Endothelial cell of umbilical vein (primary cell): ENCODE data around the gene ABCB9. TPM values are rescaled to one million over a fixed set of nuclear protein-coding genes. Genes with fewer than 3 reads are reported as not detected.

Experiments
- BruUV-seq: library from RNA; stranded (reverse); fragments of 400-500 nt; replicated peaks from 2 replicates; lab custom pipeline; 2021; lab: Mats Ljungman, UMichigan
- CTCF ChIA-PET: fragments of 300-600, 350-600 bp; sonication (Branson Sonifier 250); formaldehyde crosslinking; loops from one replicate; lab custom pipeline; 2021; ENCODE audit warnings: antibody characterized with exemption, inconsistent platforms; lab: Charles Lee
- POLR2A ChIA-PET: fragments of 300-600, 350-600 bp; sonication (Branson Sonifier 250); formaldehyde crosslinking; loops from one replicate; lab custom pipeline; 2021; ENCODE audit warnings: antibody characterized with exemption, inconsistent platforms; lab: Charles Lee
- DNase-seq: peaks from one replicate; pipeline ENCODE4 v3.0.0-alpha.2; 2011; ENCODE audit warnings: low read depth, low spot score
- FAIRE-seq: peaks from 2 replicates; lab custom pipeline; 2011; peaks lifted over from hg19 to GRCh38; lab: Jason Lieb, UNC
- H2AFZ ChIP-seq: 2 replicates; pipeline ENCODE4 v1.6.0; 2012; ENCODE audit warnings: low read depth, low read length, control low read depth, inconsistent platforms
- H3K27ac ChIP-seq: 2 replicates; pipeline ENCODE4 v1.5.1; 2011; ENCODE audit warnings: low read depth, mild to moderate bottlenecking, control low read depth, low read length, moderate library complexity; ENCODE audit not compliant: insufficient read depth
- H3K27me3 ChIP-seq, 2 experiments: 2 replicates each; pipeline versions ENCODE4 v1.6.0 to v1.6.1; 2011; ENCODE audit warnings: low read length in 2 of 2, mixed read lengths in 1 of 2; ENCODE audit not compliant: control insufficient read depth in 2 of 2, insufficient read depth in 2 of 2
- H3K36me3 ChIP-seq, 2 experiments: 2 replicates in 1 of 2; 3 replicates in 1 of 2; pipeline ENCODE4 v1.5.1; 2011; ENCODE audit warnings: low read length in 2 of 2, mild to moderate bottlenecking in 1 of 2, moderate library complexity in 1 of 2; ENCODE audit not compliant: control insufficient read depth in 2 of 2, insufficient read depth in 2 of 2; ENCODE audit errors: extremely low read depth in 1 of 2
- H3K4me1 ChIP-seq: 3 replicates; pipeline ENCODE4 v1.5.1; 2011; ENCODE audit warnings: mild to moderate bottlenecking, low read length; ENCODE audit not compliant: control insufficient read depth, insufficient read depth; ENCODE audit errors: extremely low read depth
- H3K4me2 ChIP-seq: 2 replicates; pipeline ENCODE4 v1.6.1; 2011; ENCODE audit warnings: low read length, control low read depth, mixed read lengths; ENCODE audit not compliant: insufficient read depth
- H3K4me3 ChIP-seq, 3 experiments: fragments of 200-600 bp in 1 of 3; sonication (generic), shearing (Covaris generic) in 1 of 3; replicated peaks in 1 of 3; 2 replicates each; pipeline ENCODE4 v1.5.1; 2011 to 2016; ENCODE audit warnings: control low read depth in 3 of 3, low read length in 3 of 3, mild to moderate bottlenecking in 2 of 3, inconsistent platforms in 1 of 3, low read depth in 1 of 3, moderate library complexity in 1 of 3; ENCODE audit not compliant: insufficient read depth in 1 of 3
- H3K79me2 ChIP-seq: 2 replicates; pipeline ENCODE4 v1.6.0; 2012; ENCODE audit warnings: low read length, inconsistent platforms; ENCODE audit not compliant: control insufficient read depth, insufficient read depth
- H3K9ac ChIP-seq: replicated peaks from 2 replicates; pipeline ENCODE3; 2011; ENCODE audit warnings: low read length, control low read depth; ENCODE audit not compliant: insufficient read depth; ENCODE audit errors: extremely low read depth
- H3K9me1 ChIP-seq: replicated peaks from 3 replicates; pipeline ENCODE4 v1.6.0; 2011; ENCODE audit warnings: mild to moderate bottlenecking, low read length; ENCODE audit not compliant: control insufficient read depth, insufficient read depth; ENCODE audit errors: extremely low read depth
- H3K9me3 ChIP-seq: replicated peaks from 2 replicates; pipeline ENCODE4 v1.5.1; 2012; ENCODE audit warnings: low read length, inconsistent platforms; ENCODE audit not compliant: control insufficient read depth, insufficient read depth
- H4K20me1 ChIP-seq: replicated peaks from 2 replicates; pipeline ENCODE3; 2011; ENCODE audit warnings: mild to moderate bottlenecking, low read length; ENCODE audit not compliant: control insufficient read depth, insufficient read depth; ENCODE audit errors: extremely low read depth
- CTCF ChIP-seq, 2 donors: IDR thresholded peaks; 1 replicate in 1 of 2; 2 replicates in 1 of 2; pipeline ENCODE4 v1.5.1; 2011; ENCODE audit warnings: low read length in 2 of 2, mild to moderate bottlenecking in 2 of 2, moderate library complexity in 2 of 2, control low read depth in 1 of 2, inconsistent platforms in 1 of 2, low read depth in 1 of 2; ENCODE audit not compliant: insufficient read depth in 1 of 2; ENCODE audit errors: extremely low read depth in 1 of 2
- EZH2 ChIP-seq: IDR thresholded peaks from 2 replicates; pipeline ENCODE4 v1.6.1; 2012; ENCODE audit warnings: borderline replicate concordance, low read depth, mild to moderate bottlenecking, moderate library complexity, low read length, inconsistent platforms; ENCODE audit not compliant: severe bottlenecking
- FOS ChIP-seq: IDR thresholded peaks from 2 replicates; pipeline ENCODE4 v1.6.1; 2011; ENCODE audit warnings: mild to moderate bottlenecking, low read length, moderate library complexity, borderline replicate concordance; ENCODE audit not compliant: insufficient read depth
- GATA2 ChIP-seq: IDR thresholded peaks from 2 replicates; pipeline ENCODE4 v1.7.0; 2011; ENCODE audit warnings: low read depth, mild to moderate bottlenecking, moderate library complexity, mixed read lengths, low read length; ENCODE audit not compliant: insufficient read length, insufficient read depth
- JUN ChIP-seq: IDR thresholded peaks from 2 replicates; pipeline ENCODE4 v1.6.1; 2011; ENCODE audit warnings: borderline replicate concordance, low read depth; ENCODE audit not compliant: insufficient read length, insufficient read depth
- MAX ChIP-seq: IDR thresholded peaks from 2 replicates; pipeline ENCODE4 v1.6.1; 2011; ENCODE audit not compliant: insufficient read depth, insufficient read length
- MYC ChIP-seq: IDR thresholded peaks from one replicate; pipeline ENCODE4 v1.6.1; 2011; ENCODE audit warnings: mild to moderate bottlenecking, low read depth, low read length
- POLR2A ChIP-seq: IDR thresholded peaks from 2 replicates; pipeline ENCODE4 v1.6.1; 2012; ENCODE audit warnings: low read depth, mild to moderate bottlenecking, control low read depth, low read length
- POLR2AphosphoS5 ChIP-seq: IDR thresholded peaks from 2 replicates; pipeline ENCODE4 v1.6.1; 2012; ENCODE audit warnings: low read depth, mild to moderate bottlenecking, control low read depth, low read length, moderate library complexity; ENCODE audit not compliant: insufficient read depth
- dilution Hi-C: fragments of 300-500 bp; cut with MboI; formaldehyde crosslinking; loops from one replicate; pipeline ENCODE4 v1.15.0; 2019; ENCODE audit warnings: low sequenced_read_pairs; ENCODE audit not compliant: extremely low pct_ligation_motif_present
- intact Hi-C: fragments of 100-400 bp; cut with micrococcal nuclease; formaldehyde crosslinking; loops from one replicate; pipeline ENCODE4 v1.10.0; 2022
- polyA plus RNA-seq, 4 experiments: library from polyadenylated mRNA; depleted of rRNA in 3 of 4; stranded (reverse) in 3 of 4; unstranded in 1 of 4; fragments of >200 nt; gene quantifications; 2 replicates each; pipeline versions ENCODE4 v1.2.1 to v1.2.3, GENCODE V29; 2011 to 2012; ENCODE audit warnings: missing spikeins in 1 of 4
- total RNA-seq: library from RNA; stranded (reverse); gene quantifications from 2 replicates; pipeline ENCODE4 v1.2.3, GENCODE V29; 2021

ABCB9 gene
- total and polyA plus RNA-seq, 2 donors (not counting 3 experiments of a cell fraction or from before 2014, with no cell fraction given): 11.7 to 16.9 TPM

GRCh38 chr12:122989874-122990419, 23.7 kb upstream of the ABCB9 start:
- H3K9ac ChIP-seq: no peak overlapping the region
- H3K9me3 ChIP-seq: no peaks in the 10 kb centered on the region
- H3K9me1 ChIP-seq: no peaks in the 10 kb centered on the region
- H3K27me3 ChIP-seq: no peaks in the 10 kb centered on the region
- CTCF ChIA-PET: interaction anchor here (0.7 to 1.3 kb wide), 2 partner anchors 29 to 248 kb away, joined by 3 to 5 read pairs; no protein-coding TSS in a partner anchor
- intact Hi-C loops: no loop called here
- H3K4me1 ChIP-seq: peaks cover under 1% of the 10 kb centered on the region
- no TSS peak for BruUV-seq
- no peak overlapping the region for H3K4me2 ChIP-seq
- FAIRE-seq: no peak
- POLR2A ChIA-PET: interaction anchor here (1.8 kb wide), 1 partner anchor 243 kb away, joined by 5 read pairs; the partner anchor contains the start of genes MPHOSPH9 and MTRFR
- DNase-seq: no peak
- dilution Hi-C loops: no loop called here
- no peaks in the 10 kb centered on the region for H3K79me2 ChIP-seq
- H3K27ac ChIP-seq: no peak overlapping the region
- H3K36me3 ChIP-seq: peaks cover 0 to 3% of the 10 kb centered on the region in 2 experiments
- H2AFZ ChIP-seq: no peak overlapping the region
- TF ChIP-seq FOS (no peak), GATA2 (no peak), POLR2AphosphoS5 (no peak), MAX (no peak)
- H4K20me1 ChIP-seq: no peaks in the 10 kb centered on the region
- H3K4me3 ChIP-seq: no peak overlapping the region

- CTCF ChIA-PET: interaction anchor here (1.3 to 1.9 kb wide), 2 partner anchors 30 to 249 kb away, joined by 5 to 8 read pairs; no protein-coding TSS in a partner anchor
These were observed 23.1 kb upstream of the ABCB9 start for GRCh38 chr12:122989225-122989839.

More at GRCh38 chr12:122989225-122989839, 23.1 kb upstream of the ABCB9 start:
- no peak overlapping the region for H3K27ac ChIP-seq
- peaks cover 6% of the 10 kb centered on the region for H3K4me1 ChIP-seq
- no peaks in the 10 kb centered on the region for H3K79me2 ChIP-seq
- intact Hi-C loops (no loop called here), dilution Hi-C loops (no loop called here)
- H2AFZ ChIP-seq: no peak overlapping the region
- H3K27me3 ChIP-seq: no peaks in the 10 kb centered on the region
- no peak for FAIRE-seq
- H3K9me1 ChIP-seq: no peaks in the 10 kb centered on the region
- POLR2A ChIA-PET: interaction anchor here (1.8 kb wide), 1 partner anchor 243 kb away, joined by 5 read pairs; the partner anchor contains the start of genes MPHOSPH9 and MTRFR
- H4K20me1 ChIP-seq: no peaks in the 10 kb centered on the region
- H3K36me3 ChIP-seq: peaks cover 0 to 3% of the 10 kb centered on the region in 2 experiments
- DNase-seq: no peak
- no peak overlapping the region for H3K4me3 ChIP-seq
- no TSS peak for BruUV-seq
- no peak overlapping the region for H3K4me2 ChIP-seq
- no peaks in the 10 kb centered on the region for H3K9me3 ChIP-seq
- TF ChIP-seq POLR2A: no peak
- TF ChIP-seq JUN: no peak
- no peak for TF ChIP-seq GATA2
- TF ChIP-seq EZH2: no peak
- TF ChIP-seq CTCF (IDR thresholded peaks at IDR 0.05; ENCODE audit: extremely low read depth in 1 of 2, insufficient read depth in 1 of 2, low read depth in 1 of 2, low read length in 2 of 2): no peak
- TF ChIP-seq FOS: no peak
- TF ChIP-seq MAX: no peak
- TF ChIP-seq MYC: no peak
- TF ChIP-seq POLR2AphosphoS5: no peak
- H3K9ac ChIP-seq: no peak overlapping the region
